ENCODE results near the gene XRN1.

DNA sequence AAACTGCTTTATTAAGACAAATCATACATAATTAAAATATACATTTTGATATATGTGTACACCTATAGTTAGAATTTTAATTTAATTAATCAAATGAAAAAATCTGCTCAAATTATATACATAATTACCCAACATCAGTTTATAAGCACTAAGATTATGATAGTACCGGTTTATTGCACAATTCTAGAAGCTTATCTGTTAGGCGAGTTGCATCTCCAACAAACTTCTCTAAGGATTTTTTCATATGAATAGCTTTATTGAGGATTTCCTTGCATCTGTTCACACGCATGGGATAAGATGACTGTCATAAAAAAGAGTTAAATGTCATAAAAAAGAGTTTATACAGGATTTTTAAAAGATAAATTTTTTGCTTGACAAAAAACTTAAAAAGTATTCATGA is 19.9 kb upstream of the XRN1 start:
- TF ChIP-seq, protein P1, sequence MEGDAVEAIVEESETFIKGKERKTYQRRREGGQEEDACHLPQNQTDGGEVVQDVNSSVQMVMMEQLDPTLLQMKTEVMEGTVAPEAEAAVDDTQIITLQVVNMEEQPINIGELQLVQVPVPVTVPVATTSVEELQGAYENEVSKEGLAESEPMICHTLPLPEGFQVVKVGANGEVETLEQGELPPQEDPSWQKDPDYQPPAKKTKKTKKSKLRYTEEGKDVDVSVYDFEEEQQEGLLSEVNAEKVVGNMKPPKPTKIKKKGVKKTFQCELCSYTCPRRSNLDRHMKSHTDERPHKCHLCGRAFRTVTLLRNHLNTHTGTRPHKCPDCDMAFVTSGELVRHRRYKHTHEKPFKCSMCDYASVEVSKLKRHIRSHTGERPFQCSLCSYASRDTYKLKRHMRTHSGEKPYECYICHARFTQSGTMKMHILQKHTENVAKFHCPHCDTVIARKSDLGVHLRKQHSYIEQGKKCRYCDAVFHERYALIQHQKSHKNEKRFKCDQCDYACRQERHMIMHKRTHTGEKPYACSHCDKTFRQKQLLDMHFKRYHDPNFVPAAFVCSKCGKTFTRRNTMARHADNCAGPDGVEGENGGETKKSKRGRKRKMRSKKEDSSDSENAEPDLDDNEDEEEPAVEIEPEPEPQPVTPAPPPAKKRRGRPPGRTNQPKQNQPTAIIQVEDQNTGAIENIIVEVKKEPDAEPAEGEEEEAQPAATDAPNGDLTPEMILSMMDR (IDR thresholded peaks at IDR 0.05): no peak
- no peak for TF ChIP-seq POLR2A (IDR thresholded peaks at IDR 0.05)
- no peak for TF ChIP-seq POLR2AphosphoS5 (IDR thresholded peaks at IDR 0.05)

Measured in prostate gland (tissue), 2 donors.